Heart left ventricle (tissue), 16 donors: ENCODE results near the gene XXYLT1. TPM values are rescaled to one million over a fixed set of nuclear protein-coding genes. Genes with fewer than 3 reads are reported as not detected.

Experiments used
- ATAC-seq, 4 donors: fragments of 200-7000 bp; cut with Tn5 transposase; one replicate each; pipeline ENCODE4 v1.9.1; 2020 to 2022; ENCODE audit warnings: moderate library complexity in 4 of 4, mild to moderate bottlenecking in 3 of 4, moderate number of reproducible peaks in 1 of 4
- DNase-seq, 5 donors: peaks; one replicate each; pipeline ENCODE4 v3.0.0-alpha.2; 2020
- H3K27ac ChIP-seq, 12 donors: fragments of 200-600 bp; sonication (generic) in 4 of 12; one replicate each; pipeline versions ENCODE4 v1.5.0 to v1.8.0; 2016 to 2022; ENCODE audit warnings: mild to moderate bottlenecking in 2 of 12
- H3K27me3 ChIP-seq, 9 donors: fragments of 200-600 bp; sonication (generic) in 2 of 9; one replicate each; pipeline versions ENCODE4 v1.5.1 to v1.8.0; 2016 to 2022; ENCODE audit warnings: mild to moderate bottlenecking in 3 of 9
- H3K36me3 ChIP-seq, 9 donors: fragments of 200-600 bp; sonication (generic) in 2 of 9; one replicate each; pipeline versions ENCODE4 v1.5.0 to v1.8.0; 2018 to 2022; ENCODE audit warnings: mild to moderate bottlenecking in 2 of 9
- H3K4me1 ChIP-seq, 12 donors: fragments of 200-600 bp; sonication (generic) in 4 of 12; one replicate each; pipeline versions ENCODE4 v1.5.0 to v1.8.0; 2016 to 2022; ENCODE audit warnings: mild to moderate bottlenecking in 3 of 12
- H3K4me3 ChIP-seq, 12 donors: fragments of 200-600 bp; sonication (generic) in 4 of 12; one replicate each; pipeline versions ENCODE4 v1.5.0 to v1.8.0; 2017 to 2022; ENCODE audit warnings: mild to moderate bottlenecking in 9 of 12, moderate library complexity in 4 of 12
- H3K9me3 ChIP-seq, 12 donors: fragments of 200-600 bp; sonication (generic) in 4 of 12; one replicate each; pipeline versions ENCODE4 v1.5.0 to v1.8.0; 2016 to 2022; ENCODE audit warnings: mild to moderate bottlenecking in 1 of 12
- CTCF ChIP-seq, 12 donors: fragments of 200-600 bp; sonication (generic) in 4 of 12; IDR thresholded peaks; one replicate each; pipeline versions ENCODE4 v1.5.0 to v1.8.0; 2018 to 2022; ENCODE audit warnings: antibody characterized with exemption in 12 of 12, mild to moderate bottlenecking in 5 of 12
- POLR2A ChIP-seq, 2 donors: fragments of 450-650 bp; IDR thresholded peaks; one replicate each; pipeline ENCODE4 v1.6.1; 2017; ENCODE audit warnings: antibody characterized with exemption in 2 of 2, mild to moderate bottlenecking in 2 of 2, moderate library complexity in 2 of 2
- whole genome bisulfite sequencing, 4 donors: extraction: QIAGEN DNeasy Blood & Tissue Kit in 2 of 4; methylation state at CpG; one replicate each; pipeline versions ENCODE4 v1.1.5 to v1.1.7; 2013 to 2018; 5-methylcytosine and 5-hydroxymethylcytosine counted together
- intact Hi-C, 10 donors: fragments of 100-400 bp; cut with DNase I; formaldehyde crosslinking; loops; one replicate each; pipeline versions ENCODE4 v1.11.1 to v1.14.2; 2022
- polyA plus RNA-seq, 2 donors: library from polyadenylated mRNA; stranded (reverse); fragments of 200-250 nt; gene quantifications; one replicate each; pipeline ENCODE4 v1.2.3, GENCODE V29; 2013
- total RNA-seq, 9 donors: library from RNA; depleted of rRNA in 2 of 9; stranded (reverse); fragments of >200 nt in 2 of 9; fragmentation: NEBNext Ultra II Directional in 3 of 9; extraction: Animal tissue kit (Norgen Biotek cat#: 25700) in 3 of 9; gene quantifications; one replicate each; pipeline versions ENCODE4 v1.1.0 to v1.2.4, GENCODE V29; 2016 to 2023
- donor health status: ischemic (EF 13 %, LVEDD 7.1; RV severe dilation, severe dysfunction).
- donor health status: healthy with polysubstance abuse.
- donor health status: DM: no; HTN: yes; CAD: no.
- donor health status: DM: no; HTN: no; CAD: no.
- donor health status: ischemic (EF 25% LVEDD 6.9; RV normal size, moderate dysfunction).
- donor health status: ischemic (EF 25% LVEDD 5.7; RV mildly dilated, moderate dysfunction).
- donor health status: healthy.
- donor health status: DM: yes; HTN: yes; CAD: no.
- donor health status: ischemic (EF 35%, LVEDD 5.7; RV mildly dilated, moderate dysfunction).
- donor health status: nonischemic (EF 11% LVEDD 7.7; RV severe dilation, severe dysfunction).
- donor health status: DM: yes; HTN: yes; CAD: no.
- donor health status: PGD.
- donor health status: ischemic (EF 29% LVEDD 5.4; RV normal size, mild dysfunction).
- donor health status: nonischemic (EF 23%, LVEDD 6.1; RV moderate dilation, normal function).

XXYLT1 gene
- total and polyA plus RNA-seq, 11 donors, result 1.9 to 8.6 (median 4.8) TPM

GRCh38 chr3:195170496-195170895 lies 100.5 kb downstream of the XXYLT1 start:
- H3K27me3 ChIP-seq, result no peaks in the 10 kb centered on the region
- H3K4me3 ChIP-seq, result no peak overlapping the region
- no peak for DNase-seq
- H3K9me3 ChIP-seq, result no peaks in the 10 kb centered on the region
- intact Hi-C loops, result no loop called here
- peaks cover 4 to 43% (median 22%) of the 10 kb centered on the region in 12 donors for H3K4me1 ChIP-seq
- H3K36me3 ChIP-seq, result no peaks in the 10 kb centered on the region
- WGBS, 4 donors, result 79 to 85% (median 84%) methylated on average over 5 of the region's 5 CpGs
- TF ChIP-seq POLR2A (IDR thresholded peaks at IDR 0.05) (no peak), CTCF (IDR thresholded peaks at IDR 0.05) (no peak)
- H3K27ac ChIP-seq, result peak overlapping the region in 5 of 12 donors; percentile 2 to 66 (median 34)
- no peak for ATAC-seq

GRCh38 chr3:195169011-195169649 lies 101.8 kb downstream of the XXYLT1 start:
- DNase-seq (no peak), ATAC-seq (no peak)
- intact Hi-C loops, result loop anchor here in 1 of 10 donors (10.0 kb wide), 1 partner anchor 86 kb away; no protein-coding TSS in a partner anchor
- 95 to 96% (median 96%) methylated on average over 22 to 23 of the region's 23 CpGs for WGBS, 4 donors
- Histone ChIP-seq H3K4me3 (no peak overlapping the region), H3K36me3 (no peaks in the 10 kb centered on the region), H3K27ac (no peak overlapping the region), H3K9me3 (no peaks in the 10 kb centered on the region), H3K27me3 (no peaks in the 10 kb centered on the region), H3K4me1 (peaks cover 4 to 49% (median 22%) of the 10 kb centered on the region in 12 donors)
- TF ChIP-seq POLR2A (IDR thresholded peaks at IDR 0.05) (no peak), CTCF (IDR thresholded peaks at IDR 0.05) (no peak)

GRCh38 chr3:195168009-195168762 lies 102.8 kb downstream of the XXYLT1 start:
- no peaks in the 10 kb centered on the region for H3K27me3 ChIP-seq
- TF ChIP-seq POLR2A (IDR thresholded peaks at IDR 0.05), result no peak
- TF ChIP-seq CTCF (IDR thresholded peaks at IDR 0.05), result no peak
- WGBS, 4 donors, result 87 to 99% (median 93%) methylated on average over 6 of the region's 6 CpGs
- H3K4me1 ChIP-seq, result peaks cover 4 to 47% (median 21%) of the 10 kb centered on the region in 12 donors
- DNase-seq, result no peak
- no peaks in the 10 kb centered on the region for H3K9me3 ChIP-seq
- no peak for ATAC-seq
- intact Hi-C loops, result loop anchor here in 1 of 10 donors (10.0 kb wide), 1 partner anchor 87 kb away; no protein-coding TSS in a partner anchor
- H3K27ac ChIP-seq, result no peak overlapping the region
- no peaks in the 10 kb centered on the region for H3K36me3 ChIP-seq
- H3K4me3 ChIP-seq, result no peak overlapping the region

GRCh38 chr3:195165790-195166189 lies 105.2 kb downstream of the XXYLT1 start:
- ATAC-seq, result no peak
- intact Hi-C loops, result loop anchor here in 1 of 10 donors (10.0 kb wide), 1 partner anchor 89 kb away; no protein-coding TSS in a partner anchor
- 94 to 98% (median 96%) methylated on average over 1 of the region's 1 CpG for WGBS, 4 donors
- Histone ChIP-seq H3K27me3 (no peaks in the 10 kb centered on the region), H3K4me3 (no peak overlapping the region), H3K9me3 (no peaks in the 10 kb centered on the region), H3K27ac (no peak overlapping the region), H3K4me1 (peaks cover 0 to 49% (median 13%) of the 10 kb centered on the region in 12 donors), H3K36me3 (no peaks in the 10 kb centered on the region)
- no peak for DNase-seq
- TF ChIP-seq POLR2A (IDR thresholded peaks at IDR 0.05) (no peak), CTCF (IDR thresholded peaks at IDR 0.05) (no peak)
